ENCODE results near the gene FASN. TPM values are rescaled to one million over a fixed set of nuclear protein-coding genes. Genes with fewer than 3 reads are reported as not detected.

Gene FASN
- total and polyA plus RNA-seq, 2 donors (not counting 1 experiment from before 2014, with no cell fraction given), result 19.4 to 35.6 TPM

DNA sequence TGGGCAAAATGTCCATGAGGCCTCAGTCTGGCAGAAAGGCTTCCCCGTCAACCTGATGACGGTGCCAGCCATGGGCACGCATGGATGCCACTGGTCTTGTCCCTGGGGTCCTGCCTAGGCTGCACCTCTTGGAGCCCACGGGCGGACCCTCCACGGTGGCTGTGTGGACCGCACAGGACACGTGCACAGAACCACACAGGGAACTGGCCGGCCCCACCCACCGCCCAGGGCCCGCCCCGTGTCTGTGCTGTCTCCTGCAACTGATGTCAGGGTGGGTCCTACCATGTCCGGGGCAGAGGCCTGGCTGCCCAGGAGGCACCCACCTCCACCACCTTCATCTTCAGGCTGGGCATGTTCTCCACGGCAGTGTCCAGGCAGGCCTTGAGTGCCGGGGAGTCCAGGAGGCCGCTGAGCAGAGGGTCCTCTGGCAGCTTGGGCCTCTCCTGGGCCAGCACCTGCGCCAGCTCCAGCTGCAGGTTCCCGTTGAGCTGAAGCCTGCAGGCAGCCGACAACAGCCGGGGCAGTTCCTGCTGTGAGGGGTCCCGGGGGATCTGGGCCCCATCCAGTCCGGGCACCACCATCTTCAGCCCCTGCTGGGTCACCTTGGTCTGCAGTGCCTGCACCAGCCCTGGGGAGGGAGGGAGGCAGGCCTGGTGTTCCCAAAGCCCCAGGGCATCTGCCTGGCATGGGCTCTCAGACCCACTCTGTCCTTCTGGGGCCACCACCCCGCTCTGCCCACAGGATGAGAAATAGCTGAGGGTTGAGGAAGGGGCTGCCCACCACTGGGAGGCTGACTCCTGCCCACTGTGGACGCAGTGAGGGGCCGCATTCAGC, 11.9 kb downstream of the FASN start:
- H3K27me3 Mint-ChIP-seq, result no peaks in the 10 kb centered on the region
- no peak for ATAC-seq (ENCODE audit: low read depth)
- H3K4me1 Mint-ChIP-seq, result no peaks in the 10 kb centered on the region
- Histone ChIP-seq H2AFZ (ENCODE audit: insufficient read depth, low read depth, low read length, poor library complexity, severe bottlenecking) (no peak overlapping the region), H3K9ac (ENCODE audit: low read length) (no peak overlapping the region), H3K79me2 (ENCODE audit: control insufficient read depth, insufficient read depth, low read length) (no peaks in the 10 kb centered on the region), H3K4me2 (replicated peaks; ENCODE audit: low read depth, low read length, poor library complexity, severe bottlenecking) (no peak overlapping the region), H3K4me3 (ENCODE audit: control extremely low read depth in 1 of 5, extremely low read depth in 1 of 5, insufficient read depth in 1 of 5, low read depth in 2 of 5, low read length in 4 of 5) (no peak overlapping the region), H3K9me3 (ENCODE audit: control extremely low read depth in 1 of 3, control insufficient read depth in 2 of 3, insufficient read depth in 1 of 3, low read length in 2 of 3) (no peaks in the 10 kb centered on the region), H3K36me3 (replicated peaks in 1 of 2; ENCODE audit: control extremely low read depth in 1 of 2, control insufficient read depth in 1 of 2, extremely low read depth in 1 of 2, insufficient read depth in 2 of 2, low read length in 1 of 2) (peaks cover 0 to 70% of the 10 kb centered on the region in 2 experiments), H4K20me1 (ENCODE audit: control insufficient read depth, insufficient read depth, low read length, poor library complexity, severe bottlenecking) (no peaks in the 10 kb centered on the region), H3K27me3 (replicated peaks in 1 of 4; ENCODE audit: control extremely low read depth in 1 of 4, control insufficient read depth in 3 of 4, insufficient read depth in 4 of 4, low read length in 3 of 4) (no peaks in the 10 kb centered on the region), H3K27ac (ENCODE audit: low read length in 2 of 2) (no peak overlapping the region), H3K4me1 (ENCODE audit: control insufficient read depth in 2 of 2, insufficient read depth in 2 of 2, low read length in 2 of 2) (no peaks in the 10 kb centered on the region)
- WGBS (ENCODE audit: insufficient coverage), result 93% methylated on average over 25 of the region's 25 CpGs
- DNase-seq, result no peak
- H3K9me3 Mint-ChIP-seq (ENCODE audit: insufficient read depth), result no peaks in the 10 kb centered on the region
- POLR2A ChIA-PET, result no interaction called here
- intact Hi-C loops (cut with micrococcal nuclease), result no loop called here
- CTCF ChIA-PET, result no interaction called here
- TF ChIP-seq EZH2 (IDR thresholded peaks at IDR 0.05; ENCODE audit: borderline replicate concordance, insufficient read depth, low read depth, low read length, poor library complexity, severe bottlenecking), result no peak
- TF ChIP-seq, protein P1, sequence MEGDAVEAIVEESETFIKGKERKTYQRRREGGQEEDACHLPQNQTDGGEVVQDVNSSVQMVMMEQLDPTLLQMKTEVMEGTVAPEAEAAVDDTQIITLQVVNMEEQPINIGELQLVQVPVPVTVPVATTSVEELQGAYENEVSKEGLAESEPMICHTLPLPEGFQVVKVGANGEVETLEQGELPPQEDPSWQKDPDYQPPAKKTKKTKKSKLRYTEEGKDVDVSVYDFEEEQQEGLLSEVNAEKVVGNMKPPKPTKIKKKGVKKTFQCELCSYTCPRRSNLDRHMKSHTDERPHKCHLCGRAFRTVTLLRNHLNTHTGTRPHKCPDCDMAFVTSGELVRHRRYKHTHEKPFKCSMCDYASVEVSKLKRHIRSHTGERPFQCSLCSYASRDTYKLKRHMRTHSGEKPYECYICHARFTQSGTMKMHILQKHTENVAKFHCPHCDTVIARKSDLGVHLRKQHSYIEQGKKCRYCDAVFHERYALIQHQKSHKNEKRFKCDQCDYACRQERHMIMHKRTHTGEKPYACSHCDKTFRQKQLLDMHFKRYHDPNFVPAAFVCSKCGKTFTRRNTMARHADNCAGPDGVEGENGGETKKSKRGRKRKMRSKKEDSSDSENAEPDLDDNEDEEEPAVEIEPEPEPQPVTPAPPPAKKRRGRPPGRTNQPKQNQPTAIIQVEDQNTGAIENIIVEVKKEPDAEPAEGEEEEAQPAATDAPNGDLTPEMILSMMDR (IDR thresholded peaks at IDR 0.05), result no peak
- no peak overlapping the region for H3K27ac Mint-ChIP-seq
- no peak overlapping the region for H3K4me3 Mint-ChIP-seq

Measured in B cell (primary cell).